ENCODE data around the gene TMEM229B.
"Not testable (repeated sequence)": the region's sequence is repeated elsewhere in the genome, so short reads cannot be mapped to it uniquely, and the experiment has no call there.

Gene TMEM229B

GRCh38 chr14:67456732-67457131 lies 31.8 kb downstream of the TMEM229B start:
- DNase-seq (ENCODE audit: low read depth in 2 of 2): no peak

- no peak for DNase-seq (ENCODE audit: low read depth in 2 of 2)
These were observed 34.8 kb downstream of the TMEM229B start for GRCh38 chr14:67453575-67454300.

GRCh38 chr14:67451667-67452066 lies 36.9 kb downstream of the TMEM229B start:
- not testable (repeated sequence) for DNase-seq (ENCODE audit: low read depth in 2 of 2)

GRCh38 chr14:67449096-67449495 lies 39.4 kb downstream of the TMEM229B start:
- no peak for DNase-seq (ENCODE audit: low read depth in 2 of 2)

GRCh38 chr14:67447033-67447381 lies 41.5 kb downstream of the TMEM229B start:
- DNase-seq (ENCODE audit: low read depth in 2 of 2): no peak

- no peak for DNase-seq (ENCODE audit: low read depth in 2 of 2)
These were observed 42.0 kb downstream of the TMEM229B start for GRCh38 chr14:67446371-67447032.

- DNase-seq (ENCODE audit: low read depth in 2 of 2): no peak
These were observed 44.1 kb downstream of the TMEM229B start for GRCh38 chr14:67444395-67444794.

GRCh38 chr14:67442139-67442906 lies 46.2 kb downstream of the TMEM229B start:
- DNase-seq (ENCODE audit: low read depth in 2 of 2): no peak

GRCh38 chr14:67441672-67442071 lies 46.8 kb downstream of the TMEM229B start:
- no peak for DNase-seq (ENCODE audit: low read depth in 2 of 2)

- no peak for DNase-seq (ENCODE audit: low read depth in 2 of 2)
These were observed 47.3 kb downstream of the TMEM229B start for GRCh38 chr14:67441256-67441655.

- DNase-seq (ENCODE audit: low read depth in 2 of 2): no peak
These were observed 48.0 kb downstream of the TMEM229B start for GRCh38 chr14:67440513-67440912.

GRCh38 chr14:67438969-67439368 lies 49.6 kb downstream of the TMEM229B start:
- DNase-seq (ENCODE audit: low read depth in 2 of 2): no peak

- DNase-seq (ENCODE audit: low read depth in 2 of 2): no peak
These were observed 52.3 kb downstream of the TMEM229B start for GRCh38 chr14:67436006-67436866.

- no peak for DNase-seq (ENCODE audit: low read depth in 2 of 2)
These were observed 52.9 kb downstream of the TMEM229B start for GRCh38 chr14:67435603-67436002.

GRCh38 chr14:67432050-67432564 lies 56.4 kb downstream of the TMEM229B start:
- DNase-seq (ENCODE audit: low read depth in 2 of 2): no peak

- no peak for DNase-seq (ENCODE audit: low read depth in 2 of 2)
These were observed 58.9 kb downstream of the TMEM229B start for GRCh38 chr14:67429510-67430205.

- no peak for DNase-seq (ENCODE audit: low read depth in 2 of 2)
These were observed 60.0 kb downstream of the TMEM229B start for GRCh38 chr14:67428501-67429031.

GRCh38 chr14:67426983-67427606 lies 61.4 kb downstream of the TMEM229B start:
- peak; percentile 52 to 53 for DNase-seq (ENCODE audit: low read depth in 2 of 2)

GRCh38 chr14:67426161-67426560 lies 62.4 kb downstream of the TMEM229B start:
- no peak for DNase-seq (ENCODE audit: low read depth in 2 of 2)

- no peak for DNase-seq (ENCODE audit: low read depth in 2 of 2)
These were observed 62.9 kb downstream of the TMEM229B start for GRCh38 chr14:67425608-67426007.
